8988T (cell line): ENCODE data around the gene RAB40C.

Experiments
- DNase-seq: peaks from one replicate; pipeline ENCODE4 v3.0.0; 2011

The RAB40C gene

GRCh38 chr16:589658-590187 is at the start of gene RAB40C:
Gene RAB40C, plus strand, starts transcription at chr16:590066. Its CDS starts 226 bp downstream, at chr16:590292.
- peak; percentile 91 for DNase-seq

- DNase-seq: no peak
Observed at GRCh38 chr16:540645-541340, 49.1 kb upstream of the RAB40C start.

GRCh38 chr16:543301-544164 is 46.3 kb upstream of the RAB40C start:
- no peak for DNase-seq

- DNase-seq: no peak
Observed at GRCh38 chr16:544517-544916, 45.3 kb upstream of the RAB40C start.

- DNase-seq: no peak
Observed at GRCh38 chr16:546909-547770, 42.7 kb upstream of the RAB40C start.

GRCh38 chr16:548586-548985 is 41.3 kb upstream of the RAB40C start:
- no peak for DNase-seq

- no peak for DNase-seq
Observed at GRCh38 chr16:549544-550263, 40.2 kb upstream of the RAB40C start.

GRCh38 chr16:551210-551609 is 38.7 kb upstream of the RAB40C start:
- no peak for DNase-seq

GRCh38 chr16:552171-552570 is 37.7 kb upstream of the RAB40C start:
- no peak for DNase-seq

- no peak for DNase-seq
Observed at GRCh38 chr16:553601-554296, 36.1 kb upstream of the RAB40C start.

GRCh38 chr16:554297-554621 is 35.6 kb upstream of the RAB40C start:
- no peak for DNase-seq

GRCh38 chr16:554640-555365 is 35.1 kb upstream of the RAB40C start:
- no peak for DNase-seq

GRCh38 chr16:555528-556473 is 34.1 kb upstream of the RAB40C start:
- no peak for DNase-seq

- DNase-seq: no peak
Observed at GRCh38 chr16:556474-557173, 33.2 kb upstream of the RAB40C start.

GRCh38 chr16:557463-558297 is 32.2 kb upstream of the RAB40C start:
- DNase-seq: no peak

GRCh38 chr16:558298-559020 is 31.4 kb upstream of the RAB40C start:
- DNase-seq: no peak

- no peak for DNase-seq
Observed at GRCh38 chr16:559021-559380, 30.9 kb upstream of the RAB40C start.
